Effector memory CD8-positive, alpha-beta T cell (primary cell): ENCODE measurements around the gene LNPEP.

Source experiments
- ATAC-seq: fragments of 150-1000 bp; cut with Tn5 transposase; replicated peaks from 2 replicates; pipeline ENCODE4 v1.10.0; 2021; ENCODE audit warnings: mild to moderate bottlenecking, moderate library complexity
- DNase-seq, 3 experiments: peaks; one replicate each; pipeline ENCODE4 v3.0.0; 2021
- H3K27ac Mint-ChIP-seq, 2 donors: one replicate each; pipeline ENCODE4 v1.8.0; 2022; ENCODE audit warnings: mild to moderate bottlenecking in 2 of 2, mixed read lengths in 2 of 2, moderate library complexity in 2 of 2
- H3K27me3 Mint-ChIP-seq, 2 donors: one replicate each; pipeline ENCODE4 v1.8.0; 2022; ENCODE audit warnings: mixed read lengths in 2 of 2
- H3K36me3 Mint-ChIP-seq: one replicate; pipeline ENCODE4 v1.8.0; 2022; ENCODE audit warnings: mild to moderate bottlenecking, moderate library complexity, mixed read lengths; ENCODE audit not compliant: insufficient read depth
- H3K4me1 Mint-ChIP-seq, 2 donors: one replicate each; pipeline ENCODE4 v1.8.0; 2022; ENCODE audit warnings: low read depth in 2 of 2, mixed read lengths in 2 of 2
- H3K4me3 Mint-ChIP-seq, 2 donors: one replicate each; pipeline ENCODE4 v1.8.0; 2022; ENCODE audit warnings: mild to moderate bottlenecking in 2 of 2, mixed read lengths in 2 of 2, moderate library complexity in 2 of 2
- H3K9me3 Mint-ChIP-seq, 2 donors: one replicate each; pipeline ENCODE4 v1.8.0; 2022; ENCODE audit warnings: mixed read lengths in 2 of 2
- total RNA-seq, 9 experiments: gene quantifications; one replicate each; lab custom pipeline; 2026; lab: John Stamatoyannopoulos, UW

LNPEP gene
- total RNA-seq = 118 to 524 (median 270) reads per million in 9 experiments

DNA sequence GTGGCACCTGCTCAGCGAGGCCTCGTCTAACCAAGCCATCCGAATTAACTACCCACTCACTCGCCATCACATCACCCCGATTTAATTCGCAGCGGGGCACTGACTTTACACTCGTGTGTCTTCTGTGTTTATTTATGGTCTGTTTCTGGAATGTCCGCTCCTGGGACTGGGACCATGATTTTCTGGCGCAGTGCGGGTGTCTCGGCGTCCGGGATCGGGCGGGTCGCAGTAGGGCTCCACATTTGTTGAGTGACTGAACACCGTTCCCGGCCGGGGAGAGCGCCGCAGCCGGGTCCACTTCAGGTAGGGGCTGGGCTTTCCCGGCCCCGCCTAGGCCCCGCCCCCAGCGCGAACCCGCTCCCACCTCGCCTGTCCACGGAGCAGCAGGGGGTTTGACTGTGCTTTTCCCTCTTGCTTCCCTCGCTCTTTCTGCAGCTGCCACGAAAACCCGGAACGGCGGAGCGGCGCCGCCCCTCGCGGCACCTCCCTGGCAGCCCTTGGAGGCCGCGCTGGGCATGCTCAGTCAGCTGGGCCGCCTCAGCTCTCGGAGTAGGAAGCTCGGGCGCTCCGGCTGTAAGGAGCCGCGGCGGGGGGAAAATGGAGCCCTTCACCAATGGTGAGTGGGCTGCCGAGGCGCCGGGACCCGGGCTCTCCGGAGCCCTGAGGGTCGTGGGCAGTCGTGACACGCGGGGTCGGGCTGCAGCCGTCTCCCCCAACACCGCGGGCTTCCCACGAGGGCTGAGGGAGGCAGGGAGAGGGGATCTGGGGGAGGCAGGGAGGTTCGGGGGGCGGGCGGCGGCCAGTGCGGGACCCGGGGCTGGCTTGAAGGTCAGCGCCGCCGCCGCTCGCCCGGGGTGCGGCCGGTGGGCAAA lies at the start of gene LNPEP:
Gene LNPEP (plus strand): TSS at position 522 of the 872 bp plus-strand sequence. CDS start 76 bp downstream, at position 598.
- Mint-ChIP-seq H3K27ac (peak within 1 kb of the TSS; percentile 92 to 97), H3K9me3 (no peaks in the 10 kb centered on the region), H3K36me3 (peaks cover 38% of the 10 kb centered on the region), H3K27me3 (no peaks in the 10 kb centered on the region), H3K4me3 (peak within 1 kb of the TSS; percentile 92 to 94), H3K4me1 (peaks cover 47 to 63% of the 10 kb centered on the region in 2 donors)
- ATAC-seq (peak; percentile 50), DNase-seq (peak; percentile 89 to 92 (median 91))

DNA sequence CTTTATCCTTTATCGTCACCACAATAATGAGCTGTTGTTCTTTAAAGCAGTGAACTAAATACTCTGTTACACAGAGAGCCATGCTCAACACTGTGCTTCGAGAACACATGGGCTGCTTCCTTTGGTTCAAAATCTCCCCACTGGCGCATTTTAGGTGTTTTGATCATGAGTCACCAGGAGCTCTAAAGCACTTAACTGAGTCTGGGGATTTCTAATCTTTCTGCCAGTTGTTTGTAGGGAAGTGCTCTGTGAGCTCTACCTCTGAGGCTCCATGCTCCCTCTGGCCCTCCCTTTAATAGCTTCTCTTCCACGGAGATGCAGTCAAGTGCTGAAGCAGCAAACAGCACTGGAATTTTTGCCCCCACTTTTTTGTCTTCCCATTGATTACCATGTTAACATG lies 42.5 kb upstream of the LNPEP start:
- Mint-ChIP-seq H3K9me3 (no peaks in the 10 kb centered on the region), H3K27me3 (no peaks in the 10 kb centered on the region), H3K27ac (peak overlapping the region; percentile 92 to 95), H3K36me3 (peaks cover 69% of the 10 kb centered on the region), H3K4me1 (peaks cover 13 to 33% of the 10 kb centered on the region in 2 donors), H3K4me3 (no peak overlapping the region)
- ATAC-seq (no peak), DNase-seq (no peak)

DNA sequence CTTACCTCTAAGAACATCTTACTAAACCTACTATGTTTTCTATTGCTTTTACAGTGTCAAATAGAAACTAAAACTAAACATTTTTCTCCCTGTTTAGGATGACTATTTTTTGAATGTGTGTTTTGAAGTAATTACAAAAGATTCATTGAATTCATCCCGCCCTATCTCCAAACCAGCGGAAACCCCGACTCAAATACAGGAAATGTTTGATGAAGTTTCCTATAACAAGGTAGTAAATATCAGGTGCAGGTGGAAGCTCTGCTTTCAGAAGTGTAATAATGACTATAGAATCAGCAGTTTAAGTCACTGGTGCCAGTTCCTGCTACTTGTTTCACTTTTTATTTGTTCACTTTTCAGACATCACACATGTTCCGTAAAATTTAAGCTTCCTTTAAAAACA lies 39.6 kb upstream of the LNPEP start:
- peak overlapping the region; percentile 92 to 95 for H3K27ac Mint-ChIP-seq
- H3K36me3 Mint-ChIP-seq = peaks cover 71% of the 10 kb centered on the region
- no peaks in the 10 kb centered on the region for H3K27me3 Mint-ChIP-seq
- no peaks in the 10 kb centered on the region for H3K9me3 Mint-ChIP-seq
- DNase-seq (no peak), ATAC-seq (peak; percentile 74)
- H3K4me1 Mint-ChIP-seq = peaks cover 15 to 41% of the 10 kb centered on the region in 2 donors
- peak overlapping the region; percentile 72 to 74 for H3K4me3 Mint-ChIP-seq

DNA sequence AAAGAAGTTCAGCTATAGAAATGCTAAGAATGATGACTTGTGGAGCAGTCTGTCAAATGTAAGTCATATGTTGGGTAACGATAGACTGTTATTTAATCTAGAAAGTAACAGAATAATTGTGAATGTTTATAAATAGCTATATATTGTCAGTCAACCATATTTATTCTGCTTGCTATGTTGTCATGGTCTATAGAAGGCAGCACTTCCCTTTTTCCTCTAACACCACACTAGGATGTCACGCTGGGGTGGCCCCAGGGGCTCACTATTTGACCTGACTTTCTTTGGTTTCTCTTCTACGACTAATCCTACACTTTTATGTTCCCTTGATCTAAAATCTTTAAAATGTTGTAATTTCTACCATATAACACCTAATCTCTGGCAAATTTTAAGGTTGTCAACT lies 39.1 kb upstream of the LNPEP start:
- peak overlapping the region; percentile 72 to 74 for H3K4me3 Mint-ChIP-seq
- H3K36me3 Mint-ChIP-seq = peaks cover 71% of the 10 kb centered on the region
- H3K9me3 Mint-ChIP-seq = no peaks in the 10 kb centered on the region
- ATAC-seq = peak; percentile 74
- peak overlapping the region; percentile 92 to 95 for H3K27ac Mint-ChIP-seq
- H3K27me3 Mint-ChIP-seq = no peaks in the 10 kb centered on the region
- H3K4me1 Mint-ChIP-seq = peaks cover 15 to 43% of the 10 kb centered on the region in 2 donors
- DNase-seq = no peak

DNA sequence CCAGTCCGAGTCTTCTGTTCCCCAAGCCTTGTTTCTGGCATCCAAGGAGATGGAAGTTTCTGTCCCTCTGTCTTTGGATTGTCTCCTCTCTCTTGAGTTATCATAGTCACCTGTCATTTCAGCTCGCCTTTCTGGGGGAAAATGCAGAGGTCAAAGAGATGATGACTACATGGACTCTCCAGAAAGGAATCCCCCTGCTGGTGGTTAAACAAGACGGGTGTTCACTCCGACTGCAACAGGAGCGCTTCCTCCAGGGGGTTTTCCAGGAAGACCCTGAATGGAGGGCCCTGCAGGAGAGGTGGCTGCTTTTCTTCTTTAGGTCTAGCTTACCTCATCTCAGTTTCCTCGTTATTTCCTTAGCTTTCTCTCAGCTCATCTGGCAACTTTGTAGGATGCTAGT lies 34.5 kb upstream of the LNPEP start:
- Mint-ChIP-seq H3K27ac (peak overlapping the region; percentile 67 to 84), H3K4me1 (peaks cover 5 to 25% of the 10 kb centered on the region in 2 donors), H3K36me3 (peaks cover 88% of the 10 kb centered on the region), H3K27me3 (no peaks in the 10 kb centered on the region), H3K9me3 (no peaks in the 10 kb centered on the region), H3K4me3 (no peak overlapping the region)
- ATAC-seq = no peak
- no peak for DNase-seq

DNA sequence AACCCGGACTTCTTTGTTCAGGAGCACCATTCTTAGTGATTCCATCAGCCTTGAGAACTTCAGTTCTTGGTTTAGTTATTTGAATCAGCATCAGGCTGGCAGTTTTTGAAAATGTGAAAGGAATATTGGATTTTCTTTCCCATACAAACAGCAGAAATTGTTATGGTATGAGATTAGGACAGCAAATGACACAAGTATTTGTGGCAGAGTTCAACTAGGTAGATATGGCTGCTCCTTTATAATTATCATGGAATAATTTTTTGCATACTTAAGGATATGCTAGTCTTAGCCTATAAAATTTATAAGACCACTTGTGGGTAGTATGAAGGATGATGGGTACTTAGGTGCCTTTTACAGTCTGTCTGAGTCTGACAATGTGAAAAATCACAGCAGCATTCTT lies 34.0 kb upstream of the LNPEP start:
- Mint-ChIP-seq H3K27me3 (no peaks in the 10 kb centered on the region), H3K9me3 (no peaks in the 10 kb centered on the region), H3K27ac (peak overlapping the region; percentile 67 to 84), H3K36me3 (peaks cover 85% of the 10 kb centered on the region), H3K4me3 (no peak overlapping the region), H3K4me1 (peaks cover 2 to 20% of the 10 kb centered on the region in 2 donors)
- DNase-seq (no peak), ATAC-seq (no peak)

DNA sequence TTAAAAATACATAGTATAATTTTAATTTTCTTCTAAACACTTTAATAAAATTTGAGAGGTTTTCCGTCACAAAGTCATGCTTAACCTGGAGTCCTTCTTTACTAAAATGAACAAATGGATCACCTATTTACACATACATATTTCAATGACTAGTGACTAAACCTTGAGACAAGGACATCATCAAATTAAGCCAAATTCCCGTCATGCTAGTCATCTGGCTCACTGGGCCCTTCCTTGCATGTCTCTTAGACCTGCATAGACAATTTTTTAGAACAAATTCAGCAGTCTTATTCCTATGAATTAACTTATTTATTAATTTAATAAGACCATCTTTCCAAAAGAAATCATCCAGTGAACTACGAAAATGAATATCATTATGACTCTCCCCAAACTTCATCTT lies 33.0 kb upstream of the LNPEP start:
- Mint-ChIP-seq H3K36me3 (peaks cover 89% of the 10 kb centered on the region), H3K4me1 (peaks cover 2 to 16% of the 10 kb centered on the region in 2 donors)

DNA sequence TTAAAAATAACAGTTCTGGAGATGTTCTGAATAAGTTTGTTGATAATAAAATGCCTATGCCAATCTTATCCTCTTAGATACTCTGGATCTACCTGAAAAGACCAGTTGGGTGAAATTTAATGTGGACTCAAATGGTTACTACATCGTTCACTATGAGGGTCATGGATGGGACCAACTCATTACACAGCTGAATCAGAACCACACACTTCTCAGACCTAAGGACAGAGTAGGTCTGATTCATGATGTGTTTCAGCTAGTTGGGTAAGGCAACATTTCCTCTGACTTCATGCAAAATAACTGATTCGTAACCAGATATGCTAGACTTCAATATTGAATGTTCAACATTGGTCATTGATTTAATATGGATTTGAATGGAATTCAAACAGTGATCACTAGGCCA lies 32.6 kb upstream of the LNPEP start:
- Mint-ChIP-seq H3K27ac (peak overlapping the region in 1 of 2 donors; percentile 17), H3K36me3 (peaks cover 91% of the 10 kb centered on the region), H3K4me1 (peaks cover 2 to 18% of the 10 kb centered on the region in 2 donors), H3K4me3 (no peak overlapping the region), H3K27me3 (no peaks in the 10 kb centered on the region), H3K9me3 (no peaks in the 10 kb centered on the region)
- ATAC-seq (no peak), DNase-seq (no peak)

More for the DNA sequence above, 33.0 kb upstream of the LNPEP start:
- H3K27me3 Mint-ChIP-seq = no peaks in the 10 kb centered on the region
- no peaks in the 10 kb centered on the region for H3K9me3 Mint-ChIP-seq
- peak overlapping the region in 1 of 2 donors; percentile 17 for H3K27ac Mint-ChIP-seq
- DNase-seq (no peak), ATAC-seq (no peak)
- no peak overlapping the region for H3K4me3 Mint-ChIP-seq

DNA sequence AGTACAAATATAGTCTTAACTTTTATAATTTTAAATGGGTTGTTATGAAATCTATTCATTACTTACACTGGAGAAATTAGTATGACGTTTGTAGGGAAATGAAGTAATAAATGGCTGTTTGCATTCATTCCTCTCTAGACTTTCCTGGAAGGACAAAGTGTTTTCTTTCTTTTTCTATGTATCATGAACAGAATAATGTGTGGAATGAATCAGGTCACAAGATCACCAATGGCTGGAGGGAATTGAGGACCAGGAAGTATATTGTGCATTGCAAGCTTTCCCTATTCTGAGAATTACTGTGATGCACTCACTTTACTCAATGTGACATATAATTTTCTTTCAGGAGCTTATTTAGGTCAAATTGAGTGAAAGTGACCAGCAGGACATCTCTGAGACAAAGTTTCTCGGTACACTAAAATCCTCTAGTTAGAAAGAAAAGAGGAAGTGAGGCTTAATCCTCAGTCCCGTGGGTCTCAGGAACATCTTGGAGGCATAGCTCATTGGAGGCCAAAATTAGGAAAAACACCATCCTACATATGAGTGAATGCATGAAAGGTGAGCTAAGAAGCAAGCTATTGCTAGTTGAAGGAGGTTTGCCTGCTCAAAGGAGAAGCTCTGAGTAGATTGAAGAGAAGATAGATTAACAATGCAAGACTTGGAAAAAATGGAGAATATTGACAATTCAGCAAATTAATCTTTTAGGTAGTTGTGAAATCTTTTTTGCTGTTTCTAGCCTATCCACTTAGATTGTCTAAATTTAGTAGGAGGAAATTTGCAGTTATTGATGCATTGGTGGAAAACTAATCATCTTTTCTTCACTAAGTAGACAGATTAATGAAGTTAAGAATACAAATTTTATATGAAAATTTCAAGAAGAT lies 31.6 kb upstream of the LNPEP start:
- H3K36me3 Mint-ChIP-seq = peaks cover 88% of the 10 kb centered on the region
- peak overlapping the region in 1 of 2 donors; percentile 61 for H3K27ac Mint-ChIP-seq
- no peak overlapping the region for H3K4me3 Mint-ChIP-seq
- H3K9me3 Mint-ChIP-seq = no peaks in the 10 kb centered on the region
- ATAC-seq = no peak
- no peak for DNase-seq
- H3K4me1 Mint-ChIP-seq = peaks cover 2 to 14% of the 10 kb centered on the region in 2 donors
- H3K27me3 Mint-ChIP-seq = no peaks in the 10 kb centered on the region

DNA sequence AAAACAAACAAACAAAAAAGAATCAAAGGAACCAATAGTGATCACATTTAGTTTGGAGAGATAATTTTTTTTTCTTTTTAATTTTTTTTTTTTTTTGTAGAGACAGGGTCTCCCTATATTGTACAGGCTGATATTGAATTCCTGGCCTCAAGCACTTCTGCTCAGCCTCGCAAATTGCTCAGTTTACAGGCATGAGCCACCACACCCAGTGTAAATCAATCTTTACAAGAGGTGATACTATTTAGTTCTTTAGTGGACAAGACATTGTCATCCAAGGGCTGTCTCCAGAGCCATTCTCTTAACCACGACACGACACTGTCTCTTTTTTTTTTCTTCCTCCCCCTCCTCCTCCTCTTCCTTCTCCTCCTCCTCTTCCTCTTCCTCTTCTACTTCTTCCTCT lies 30.0 kb upstream of the LNPEP start:
- DNase-seq (no peak), ATAC-seq (no peak)
- peak overlapping the region; percentile 47 to 75 for H3K27ac Mint-ChIP-seq
- H3K36me3 Mint-ChIP-seq = peaks cover 86% of the 10 kb centered on the region
- H3K27me3 Mint-ChIP-seq = no peaks in the 10 kb centered on the region
- no peaks in the 10 kb centered on the region for H3K9me3 Mint-ChIP-seq
- H3K4me3 Mint-ChIP-seq = no peak overlapping the region
- peaks cover 0 to 17% of the 10 kb centered on the region in 2 donors for H3K4me1 Mint-ChIP-seq

DNA sequence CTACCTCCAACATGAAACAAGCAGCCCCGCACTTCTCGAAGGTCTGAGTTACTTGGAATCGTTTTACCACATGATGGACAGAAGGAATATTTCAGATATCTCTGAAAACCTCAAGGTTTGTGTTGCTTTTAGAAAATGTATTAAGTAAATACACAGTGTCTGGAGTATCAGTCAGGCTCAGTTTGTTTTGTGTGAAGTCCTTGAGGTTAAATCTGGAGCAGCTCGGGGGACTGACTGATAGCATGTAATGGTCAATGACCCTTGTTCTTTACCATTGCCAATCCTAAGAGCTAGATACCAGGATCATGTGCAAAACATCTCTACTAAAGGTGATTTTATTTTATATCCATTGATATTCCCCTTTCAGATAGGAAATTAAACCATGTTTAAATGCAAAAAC lies 26.9 kb upstream of the LNPEP start:
- H3K27ac Mint-ChIP-seq = peak overlapping the region; percentile 32 to 44

DNA sequence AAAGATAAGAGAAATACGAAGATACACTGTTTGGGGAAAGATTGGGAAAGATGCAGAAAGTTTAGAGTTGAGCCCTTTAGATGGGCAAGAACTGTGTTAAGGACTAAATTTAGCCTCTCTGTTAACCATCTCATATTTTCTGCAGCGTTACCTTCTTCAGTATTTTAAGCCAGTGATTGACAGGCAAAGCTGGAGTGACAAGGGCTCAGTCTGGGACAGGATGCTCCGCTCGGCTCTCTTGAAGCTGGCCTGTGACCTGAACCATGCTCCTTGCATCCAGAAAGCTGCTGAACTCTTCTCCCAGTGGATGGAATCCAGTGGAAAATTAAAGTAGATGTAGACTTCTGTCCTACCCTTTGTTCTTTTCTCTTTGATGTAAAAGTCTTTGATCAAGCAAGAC lies 26.4 kb upstream of the LNPEP start:
- H3K9me3 Mint-ChIP-seq = no peaks in the 10 kb centered on the region
- DNase-seq (no peak), ATAC-seq (no peak)
- peaks cover 72% of the 10 kb centered on the region for H3K36me3 Mint-ChIP-seq
- H3K4me3 Mint-ChIP-seq = no peak overlapping the region
- H3K27ac Mint-ChIP-seq = peak overlapping the region; percentile 32 to 44
- peaks cover 0 to 18% of the 10 kb centered on the region in 2 donors for H3K4me1 Mint-ChIP-seq
- no peaks in the 10 kb centered on the region for H3K27me3 Mint-ChIP-seq

More for the DNA sequence above, 26.9 kb upstream of the LNPEP start:
- ATAC-seq (no peak), DNase-seq (no peak)
- H3K36me3 Mint-ChIP-seq = peaks cover 72% of the 10 kb centered on the region
- no peaks in the 10 kb centered on the region for H3K9me3 Mint-ChIP-seq
- H3K4me1 Mint-ChIP-seq = peaks cover 0 to 13% of the 10 kb centered on the region in 2 donors
- H3K27me3 Mint-ChIP-seq = no peaks in the 10 kb centered on the region
- H3K4me3 Mint-ChIP-seq = no peak overlapping the region

DNA sequence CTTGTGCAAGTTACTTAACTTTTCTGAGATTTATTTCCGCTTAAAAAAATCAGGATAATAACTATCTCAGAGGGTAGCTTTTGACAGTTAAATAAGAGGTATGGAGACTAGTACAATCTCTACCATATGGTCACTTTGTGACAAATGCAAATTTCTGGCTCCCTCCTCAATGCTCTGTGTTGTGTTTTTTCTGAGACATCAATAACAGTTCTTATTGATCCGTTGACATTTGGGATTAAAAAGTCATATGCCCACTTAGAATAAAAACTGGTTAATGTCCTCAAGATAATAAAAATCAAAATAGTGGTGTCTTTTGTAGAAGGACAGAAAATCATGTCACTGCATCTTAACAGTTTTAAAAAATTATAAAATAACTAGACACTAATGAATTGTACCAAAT lies 24.7 kb upstream of the LNPEP start:
- ATAC-seq = no peak
- Mint-ChIP-seq H3K27ac (peak overlapping the region in 1 of 2 donors; percentile 10), H3K27me3 (no peaks in the 10 kb centered on the region), H3K9me3 (no peaks in the 10 kb centered on the region), H3K4me1 (peaks cover 0 to 17% of the 10 kb centered on the region in 2 donors), H3K36me3 (peaks cover 66% of the 10 kb centered on the region), H3K4me3 (no peak overlapping the region)
- DNase-seq = no peak
